GM12865 (cell line): Measurements from ENCODE around the gene CCDC169.

ENCODE experiments used
- DNase-seq: peaks from one replicate; pipeline ENCODE4 v3.0.0; 2010; ENCODE audit warnings: low read depth
- H3K4me3 ChIP-seq: 2 replicates; pipeline ENCODE4 v1.5.1; 2011; ENCODE audit warnings: mild to moderate bottlenecking, low read depth, low read length, control low read depth
- TF ChIP-seq, protein P1 (sequence below): IDR thresholded peaks from 2 replicates; pipeline ENCODE4 v1.5.1; 2011; ENCODE audit warnings: low read length, control low read depth, low read depth, inconsistent platforms; ENCODE audit not compliant: insufficient read depth; ENCODE audit errors: missing control alignments

CCDC169 gene

DNA sequence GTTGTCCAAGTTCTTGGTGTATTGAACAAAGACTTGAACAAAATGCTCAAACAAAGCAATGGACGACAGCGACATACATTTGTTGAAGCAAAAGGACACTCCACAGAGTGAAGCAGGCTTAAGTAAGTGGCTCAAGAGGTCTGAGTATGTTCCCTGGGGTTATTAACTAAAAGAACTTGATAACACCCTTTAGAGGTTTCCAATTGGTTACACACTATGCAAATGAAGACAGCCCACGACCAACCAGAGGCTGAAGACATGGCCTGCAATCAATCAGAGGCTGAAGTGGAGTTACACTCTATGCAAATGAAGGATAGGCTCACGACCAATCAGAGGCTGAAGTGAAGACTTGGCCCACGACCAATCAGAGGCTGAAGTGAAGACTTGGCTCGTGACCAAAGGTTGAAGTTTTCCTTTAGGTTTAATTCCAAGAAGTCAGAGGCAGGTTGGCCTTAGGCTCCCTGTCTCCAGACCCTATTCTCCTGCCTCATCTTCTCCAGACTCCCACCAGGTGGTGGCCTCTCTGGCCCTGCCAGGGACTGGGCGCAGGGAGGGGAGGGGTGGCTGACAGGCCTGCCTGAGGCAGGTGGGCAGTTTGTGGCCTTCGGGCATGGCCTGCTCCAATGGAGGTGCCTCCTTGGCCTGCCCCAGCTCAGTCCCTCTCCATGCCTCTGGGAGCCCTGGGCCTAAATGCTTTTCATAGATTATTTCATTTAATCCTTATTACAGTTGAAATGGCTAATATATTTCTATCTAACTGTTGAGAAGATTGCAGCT, 38.1 kb downstream of the CCDC169 start:
- TF ChIP-seq, protein P1, sequence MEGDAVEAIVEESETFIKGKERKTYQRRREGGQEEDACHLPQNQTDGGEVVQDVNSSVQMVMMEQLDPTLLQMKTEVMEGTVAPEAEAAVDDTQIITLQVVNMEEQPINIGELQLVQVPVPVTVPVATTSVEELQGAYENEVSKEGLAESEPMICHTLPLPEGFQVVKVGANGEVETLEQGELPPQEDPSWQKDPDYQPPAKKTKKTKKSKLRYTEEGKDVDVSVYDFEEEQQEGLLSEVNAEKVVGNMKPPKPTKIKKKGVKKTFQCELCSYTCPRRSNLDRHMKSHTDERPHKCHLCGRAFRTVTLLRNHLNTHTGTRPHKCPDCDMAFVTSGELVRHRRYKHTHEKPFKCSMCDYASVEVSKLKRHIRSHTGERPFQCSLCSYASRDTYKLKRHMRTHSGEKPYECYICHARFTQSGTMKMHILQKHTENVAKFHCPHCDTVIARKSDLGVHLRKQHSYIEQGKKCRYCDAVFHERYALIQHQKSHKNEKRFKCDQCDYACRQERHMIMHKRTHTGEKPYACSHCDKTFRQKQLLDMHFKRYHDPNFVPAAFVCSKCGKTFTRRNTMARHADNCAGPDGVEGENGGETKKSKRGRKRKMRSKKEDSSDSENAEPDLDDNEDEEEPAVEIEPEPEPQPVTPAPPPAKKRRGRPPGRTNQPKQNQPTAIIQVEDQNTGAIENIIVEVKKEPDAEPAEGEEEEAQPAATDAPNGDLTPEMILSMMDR, result no peak
- DNase-seq, result no peak
- H3K4me3 ChIP-seq, result no peak overlapping the region

DNA sequence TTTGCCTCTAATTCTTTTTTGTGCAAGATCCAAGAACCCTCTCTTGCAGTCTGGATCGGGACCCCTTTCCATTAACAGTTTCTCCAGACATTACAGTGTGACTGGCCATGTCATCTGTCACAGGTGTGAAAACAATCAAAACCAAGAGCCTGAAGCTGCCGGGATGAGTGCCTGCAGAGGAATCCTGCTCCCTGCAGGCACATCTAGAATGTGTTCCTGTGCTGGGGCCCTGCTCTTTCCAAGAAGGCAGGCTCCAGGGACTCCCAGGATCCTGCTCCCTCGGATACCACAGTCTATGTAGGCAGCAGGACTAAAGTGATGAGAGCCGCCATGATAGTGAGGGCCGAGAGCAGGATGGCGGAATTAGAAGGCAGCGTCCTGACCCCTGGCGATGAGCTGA, 38.8 kb downstream of the CCDC169 start:
- TF ChIP-seq, protein P1, result no peak
- DNase-seq, result no peak
- no peak overlapping the region for H3K4me3 ChIP-seq

DNA sequence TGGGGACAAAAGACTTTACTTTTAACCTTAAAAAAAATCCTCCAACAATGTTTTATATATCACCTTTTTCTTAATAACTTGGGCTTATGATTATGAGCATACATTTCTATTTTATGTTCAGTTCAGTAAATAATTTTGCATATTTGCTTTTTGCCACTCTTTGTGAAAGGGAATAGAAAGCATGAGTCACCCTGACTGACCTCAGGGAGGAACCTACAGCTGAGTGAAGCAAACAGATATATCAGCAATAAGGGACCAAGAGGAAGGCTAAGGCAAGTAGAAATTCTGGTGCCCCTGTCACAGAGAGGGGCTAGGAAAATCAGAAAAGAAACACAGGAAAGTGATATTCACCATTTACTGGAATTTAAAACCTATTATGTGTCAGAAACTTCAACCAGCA, 46.1 kb downstream of the CCDC169 start:
- DNase-seq, result peak; percentile 21
- no peak overlapping the region for H3K4me3 ChIP-seq
- TF ChIP-seq, protein P1, result no peak

DNA sequence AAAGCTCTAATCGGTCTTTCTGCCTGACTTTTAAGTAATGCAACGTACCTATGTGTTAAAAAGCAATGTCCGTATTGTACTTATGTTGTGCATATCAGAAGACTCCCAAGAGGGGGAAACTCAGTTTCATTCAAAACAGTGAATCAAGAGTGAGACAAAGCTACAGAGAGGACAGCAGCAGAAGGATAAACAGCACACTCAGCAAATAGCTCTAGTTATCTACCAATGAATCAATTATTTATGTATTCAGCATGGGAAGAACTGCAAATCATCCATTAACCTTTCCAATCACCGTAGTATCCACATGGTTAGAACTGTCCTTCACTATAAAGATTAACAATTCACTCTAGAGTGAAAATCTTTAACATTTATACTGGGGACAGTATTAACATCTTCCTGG, 46.6 kb downstream of the CCDC169 start:
- TF ChIP-seq, protein P1, result no peak
- no peak overlapping the region for H3K4me3 ChIP-seq
- no peak for DNase-seq

DNA sequence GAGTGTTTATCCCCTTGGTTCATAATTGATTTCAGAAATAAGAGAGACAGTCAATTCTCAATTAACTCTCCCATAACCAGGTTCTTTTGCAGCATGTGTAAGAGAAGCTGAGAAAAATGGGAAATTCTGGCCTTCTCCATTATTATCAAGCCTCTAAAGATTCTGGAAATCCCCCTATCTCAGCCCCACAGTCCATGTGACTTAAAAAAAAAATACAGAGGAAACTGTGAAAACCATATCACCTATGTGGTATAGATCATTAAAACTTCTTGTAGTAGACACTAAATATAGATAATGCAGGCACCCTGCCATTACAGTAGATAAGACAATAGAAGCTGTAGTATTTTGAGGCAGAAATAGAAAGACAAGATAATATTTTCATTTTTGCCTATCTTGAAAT, 48.9 kb downstream of the CCDC169 start:
- TF ChIP-seq, protein P1, result no peak
- H3K4me3 ChIP-seq, result no peak overlapping the region
- DNase-seq, result no peak

DNA sequence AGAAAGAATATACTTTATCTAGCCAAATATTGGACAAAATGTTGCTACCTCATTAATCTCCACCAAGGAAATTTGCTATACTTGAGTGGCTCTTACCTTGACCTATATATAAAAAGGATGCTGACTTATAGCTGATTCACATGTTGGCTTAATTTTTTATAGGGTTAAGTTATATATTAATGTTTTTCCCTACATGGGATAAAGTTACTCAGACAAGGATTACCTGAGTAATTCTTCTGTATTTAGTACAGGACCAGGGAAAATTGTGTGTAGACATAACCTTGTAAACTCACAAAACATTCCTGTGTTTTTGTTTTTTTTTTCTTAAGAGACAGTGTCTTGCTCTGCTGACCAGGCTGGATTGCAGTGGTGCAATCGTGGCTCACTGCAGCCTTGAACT, 52.6 kb downstream of the CCDC169 start:
- no peak overlapping the region for H3K4me3 ChIP-seq
- no peak for DNase-seq
- TF ChIP-seq, protein P1, result no peak

DNA sequence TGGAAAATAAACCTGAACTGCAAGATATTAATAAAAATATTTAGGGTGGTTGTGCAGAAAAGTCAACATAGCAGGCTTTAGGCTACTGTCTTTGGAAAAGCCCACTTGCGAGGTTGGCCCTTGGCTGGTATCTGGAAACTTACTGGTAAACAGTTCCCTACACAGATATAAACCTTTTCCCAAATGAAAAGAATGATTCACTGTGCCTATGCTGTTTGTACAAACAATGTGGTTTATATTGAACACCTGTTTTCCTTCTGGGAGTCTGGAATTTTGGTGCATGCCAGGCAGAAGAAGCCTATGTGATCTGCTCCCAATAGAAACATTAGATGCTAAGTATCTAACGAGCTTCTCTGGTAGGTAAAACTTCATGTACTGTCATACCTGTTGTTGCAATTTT, 53.5 kb downstream of the CCDC169 start:
- DNase-seq, result no peak
- H3K4me3 ChIP-seq, result no peak overlapping the region
- TF ChIP-seq, protein P1, result no peak
